ENCODE measurements around the gene ANG. TPM values are rescaled to one million over a fixed set of nuclear protein-coding genes. Genes with fewer than 3 reads are reported as not detected.

The ANG gene
- total and polyA plus RNA-seq, 7 experiments from 2014 or later = 0.40 to 3.5 (median 1.6) TPM; not detected in 3

- Histone ChIP-seq H3K4me3 (ENCODE audit: low read length) (no peak overlapping the region), H3K9me3 (ENCODE audit: control insufficient read depth in 2 of 3, low read length in 3 of 3) (no peaks in the 10 kb centered on the region), H3K4me1 (ENCODE audit: control insufficient read depth in 2 of 2, insufficient read depth in 2 of 2, low read length in 2 of 2) (no peaks in the 10 kb centered on the region), H3K27ac (ENCODE audit: low read depth, low read length) (no peak overlapping the region), H3K36me3 (ENCODE audit: control insufficient read depth in 2 of 3, insufficient read depth in 3 of 3, low read length in 3 of 3) (no peaks in the 10 kb centered on the region), H3K27me3 (ENCODE audit: control insufficient read depth in 2 of 2, insufficient read depth in 2 of 2, low read length in 2 of 2) (peaks cover 0 to 7% of the 10 kb centered on the region in 2 donors)
- Mint-ChIP-seq H3K9me3 (peaks cover 0 to 1% (median 0%) of the 10 kb centered on the region in 11 donors), H3K27ac (no peak overlapping the region), H3K27me3 (peaks cover 36 to 51% (median 51%) of the 10 kb centered on the region in 5 donors), H3K4me3 (no peak overlapping the region), H3K4me1 (peaks cover 0 to 9% (median 3%) of the 10 kb centered on the region in 7 donors), H3K36me3 (no peaks in the 10 kb centered on the region)
- CTCF ChIA-PET = interaction anchor here (0.7 kb wide), 1 partner anchor 131 kb away, joined by 3 read pairs; no protein-coding TSS in a partner anchor
- intact Hi-C loops (cut with micrococcal nuclease) = no loop called here
- ATAC-seq (no peak), DNase-seq (no peak)
- POLR2A ChIA-PET = no interaction called here
These were observed 38.0 kb downstream of the ANG start for GRCh38 chr14:20726531-20726930.

GRCh38 chr14:20730891-20731290, 42.3 kb downstream of the ANG start:
- ATAC-seq = no peak
- Mint-ChIP-seq H3K27ac (no peak overlapping the region), H3K9me3 (no peaks in the 10 kb centered on the region), H3K36me3 (no peaks in the 10 kb centered on the region), H3K4me1 (peaks cover 0 to 7% (median 0%) of the 10 kb centered on the region in 7 donors), H3K27me3 (peaks cover 11 to 22% (median 17%) of the 10 kb centered on the region in 5 donors), H3K4me3 (no peak overlapping the region)
- Histone ChIP-seq H3K4me3 (ENCODE audit: low read length) (no peak overlapping the region), H3K36me3 (ENCODE audit: control insufficient read depth in 2 of 3, insufficient read depth in 3 of 3, low read length in 3 of 3) (no peaks in the 10 kb centered on the region), H3K9me3 (ENCODE audit: control insufficient read depth in 2 of 3, low read length in 3 of 3) (no peaks in the 10 kb centered on the region), H3K4me1 (ENCODE audit: control insufficient read depth in 2 of 2, insufficient read depth in 2 of 2, low read length in 2 of 2) (no peaks in the 10 kb centered on the region), H3K27me3 (ENCODE audit: control insufficient read depth in 2 of 2, insufficient read depth in 2 of 2, low read length in 2 of 2) (no peaks in the 10 kb centered on the region), H3K27ac (ENCODE audit: low read depth, low read length) (no peak overlapping the region)
- CTCF ChIA-PET = interaction anchor here (1.0 kb wide), 1 partner anchor 143 kb away, joined by 3 read pairs; no protein-coding TSS in a partner anchor
- no peak for DNase-seq
- POLR2A ChIA-PET = no interaction called here
- intact Hi-C loops (cut with micrococcal nuclease) = no loop called here

GRCh38 chr14:20732477-20732876, 43.9 kb downstream of the ANG start:
- H3K27ac ChIP-seq (ENCODE audit: low read depth, low read length) = no peak overlapping the region
- H3K9me3 ChIP-seq (ENCODE audit: control insufficient read depth in 2 of 3, low read length in 3 of 3) = no peaks in the 10 kb centered on the region
- no peak overlapping the region for H3K4me3 ChIP-seq (ENCODE audit: low read length)
- no peaks in the 10 kb centered on the region for H3K36me3 ChIP-seq (ENCODE audit: control insufficient read depth in 2 of 3, insufficient read depth in 3 of 3, low read length in 3 of 3)
- DNase-seq (no peak), ATAC-seq (no peak)
- Mint-ChIP-seq H3K9me3 (no peaks in the 10 kb centered on the region), H3K36me3 (no peaks in the 10 kb centered on the region), H3K4me3 (no peak overlapping the region), H3K4me1 (peaks cover 0 to 5% (median 0%) of the 10 kb centered on the region in 7 donors), H3K27me3 (peaks cover 0 to 9% (median 6%) of the 10 kb centered on the region in 5 donors), H3K27ac (no peak overlapping the region)
- H3K4me1 ChIP-seq (ENCODE audit: control insufficient read depth in 2 of 2, insufficient read depth in 2 of 2, low read length in 2 of 2) = no peaks in the 10 kb centered on the region
- CTCF ChIA-PET = no interaction called here
- intact Hi-C loops (cut with micrococcal nuclease) = no loop called here
- POLR2A ChIA-PET = interaction anchor here (0.6 kb wide), 1 partner anchor 34 kb away, joined by 3 read pairs; no protein-coding TSS in a partner anchor
- no peaks in the 10 kb centered on the region for H3K27me3 ChIP-seq (ENCODE audit: control insufficient read depth in 2 of 2, insufficient read depth in 2 of 2, low read length in 2 of 2)

- Mint-ChIP-seq H3K4me1 (peaks cover 0 to 5% (median 0%) of the 10 kb centered on the region in 7 donors), H3K36me3 (no peaks in the 10 kb centered on the region), H3K27me3 (peaks cover 0 to 4% (median 0%) of the 10 kb centered on the region in 5 donors), H3K9me3 (no peaks in the 10 kb centered on the region), H3K4me3 (no peak overlapping the region), H3K27ac (no peak overlapping the region)
- no peaks in the 10 kb centered on the region for H3K9me3 ChIP-seq (ENCODE audit: control insufficient read depth in 2 of 3, low read length in 3 of 3)
- DNase-seq = no peak
- no peaks in the 10 kb centered on the region for H3K27me3 ChIP-seq (ENCODE audit: control insufficient read depth in 2 of 2, insufficient read depth in 2 of 2, low read length in 2 of 2)
- ATAC-seq = no peak
- intact Hi-C loops (cut with micrococcal nuclease) = no loop called here
- no peak overlapping the region for H3K27ac ChIP-seq (ENCODE audit: low read depth, low read length)
- no peaks in the 10 kb centered on the region for H3K36me3 ChIP-seq (ENCODE audit: control insufficient read depth in 2 of 3, insufficient read depth in 3 of 3, low read length in 3 of 3)
- POLR2A ChIA-PET = interaction anchor here (0.6 kb wide), 1 partner anchor 167 kb away, joined by 3 read pairs; no protein-coding TSS in a partner anchor
- H3K4me1 ChIP-seq (ENCODE audit: control insufficient read depth in 2 of 2, insufficient read depth in 2 of 2, low read length in 2 of 2) = no peaks in the 10 kb centered on the region
- CTCF ChIA-PET = no interaction called here
- H3K4me3 ChIP-seq (ENCODE audit: low read length) = no peak overlapping the region
These were observed 44.5 kb downstream of the ANG start for GRCh38 chr14:20732979-20733635.

- Histone ChIP-seq H3K27ac (ENCODE audit: low read depth, low read length) (no peak overlapping the region), H3K9me3 (ENCODE audit: control insufficient read depth in 2 of 3, low read length in 3 of 3) (no peaks in the 10 kb centered on the region), H3K36me3 (ENCODE audit: control insufficient read depth in 2 of 3, insufficient read depth in 3 of 3, low read length in 3 of 3) (no peaks in the 10 kb centered on the region), H3K4me1 (ENCODE audit: control insufficient read depth in 2 of 2, insufficient read depth in 2 of 2, low read length in 2 of 2) (no peaks in the 10 kb centered on the region), H3K27me3 (ENCODE audit: control insufficient read depth in 2 of 2, insufficient read depth in 2 of 2, low read length in 2 of 2) (no peaks in the 10 kb centered on the region), H3K4me3 (ENCODE audit: low read length) (no peak overlapping the region)
- POLR2A ChIA-PET = interaction anchor here (0.6 kb wide), 1 partner anchor 168 kb away, joined by 3 read pairs; no protein-coding TSS in a partner anchor
- Mint-ChIP-seq H3K27ac (no peak overlapping the region), H3K4me1 (peaks cover 0 to 5% (median 0%) of the 10 kb centered on the region in 7 donors), H3K27me3 (peaks cover 0 to 8% (median 0%) of the 10 kb centered on the region in 5 donors), H3K36me3 (no peaks in the 10 kb centered on the region), H3K9me3 (no peaks in the 10 kb centered on the region), H3K4me3 (no peak overlapping the region)
- DNase-seq (no peak), ATAC-seq (no peak)
- intact Hi-C loops (cut with micrococcal nuclease) = no loop called here
- CTCF ChIA-PET = no interaction called here
These were observed 45.3 kb downstream of the ANG start for GRCh38 chr14:20733684-20734429.

- ATAC-seq (no peak), DNase-seq (no peak)
- no peaks in the 10 kb centered on the region for H3K36me3 ChIP-seq (ENCODE audit: control insufficient read depth in 2 of 3, insufficient read depth in 3 of 3, low read length in 3 of 3)
- no peak overlapping the region for H3K4me3 Mint-ChIP-seq
- POLR2A ChIA-PET = no interaction called here
- no peak overlapping the region for H3K27ac Mint-ChIP-seq
- H3K4me1 Mint-ChIP-seq = peaks cover 0 to 5% (median 0%) of the 10 kb centered on the region in 7 donors
- no peaks in the 10 kb centered on the region for H3K9me3 ChIP-seq (ENCODE audit: control insufficient read depth in 2 of 3, low read length in 3 of 3)
- no peak overlapping the region for H3K27ac ChIP-seq (ENCODE audit: low read depth, low read length)
- intact Hi-C loops (cut with micrococcal nuclease) = no loop called here
- no peaks in the 10 kb centered on the region for H3K27me3 ChIP-seq (ENCODE audit: control insufficient read depth in 2 of 2, insufficient read depth in 2 of 2, low read length in 2 of 2)
- CTCF ChIA-PET = no interaction called here
- H3K27me3 Mint-ChIP-seq = peaks cover 0 to 8% (median 0%) of the 10 kb centered on the region in 5 donors
- H3K4me1 ChIP-seq (ENCODE audit: control insufficient read depth in 2 of 2, insufficient read depth in 2 of 2, low read length in 2 of 2) = no peaks in the 10 kb centered on the region
- no peak overlapping the region for H3K4me3 ChIP-seq (ENCODE audit: low read length)
- H3K9me3 Mint-ChIP-seq = no peaks in the 10 kb centered on the region
- no peaks in the 10 kb centered on the region for H3K36me3 Mint-ChIP-seq
These were observed 45.9 kb downstream of the ANG start for GRCh38 chr14:20734430-20734806.
